Peyer's patch (tissue), 4 donors: ENCODE data around the gene TAS2R1. TPM values are rescaled to one million over a fixed set of nuclear protein-coding genes. Genes with fewer than 3 reads are reported as not detected.

Experiments used
- DNase-seq, 3 donors: peaks; one replicate each; pipeline ENCODE4 v3.0.0-alpha.2; 2017 to 2019
- H3K27ac ChIP-seq, 4 donors: fragments of 200-600 bp; sonication (generic); one replicate each; pipeline ENCODE4 v1.5.1; 2016 to 2019
- H3K27me3 ChIP-seq, 2 donors: fragments of 200-600 bp; sonication (generic); one replicate each; pipeline ENCODE4 v1.5.1; 2019
- H3K36me3 ChIP-seq, 3 donors: fragments of 200-600 bp; sonication (generic); one replicate each; pipeline ENCODE4 v1.5.1; 2016 to 2019
- H3K4me1 ChIP-seq, 4 donors: fragments of 200-600 bp; sonication (generic); one replicate each; pipeline ENCODE4 v1.5.1; 2016 to 2019
- H3K4me3 ChIP-seq, 4 donors: fragments of 200-600 bp; sonication (generic); 1 replicate in 3 of 4; 2 replicates in 1 of 4; pipeline ENCODE4 v1.5.1; 2016 to 2019; ENCODE audit warnings: mild to moderate bottlenecking in 1 of 4
- H3K9me3 ChIP-seq, 4 donors: fragments of 200-600 bp; sonication (generic); one replicate each; pipeline ENCODE4 v1.5.1; 2016 to 2019; ENCODE audit warnings: mild to moderate bottlenecking in 1 of 4
- POLR2A ChIP-seq, 2 donors: fragments of 450-650 bp; IDR thresholded peaks; one replicate each; pipeline ENCODE4 v1.5.1; 2017; ENCODE audit warnings: antibody characterized with exemption in 2 of 2, mild to moderate bottlenecking in 2 of 2, moderate library complexity in 2 of 2
- total RNA-seq, 4 donors: library from RNA; depleted of rRNA; stranded (reverse); fragments of >200 nt; gene quantifications; one replicate each; pipeline ENCODE4 v1.1.0, GENCODE V29; 2016
- TF ChIP-seq, protein P1 (sequence below), 6 experiments: fragments of 450-650 bp in 4 of 6; fragments of 200-600 bp in 2 of 6; sonication (generic) in 1 of 6; IDR thresholded peaks; one replicate each; pipeline ENCODE4 v1.5.1; 2017 to 2019; ENCODE audit warnings: antibody characterized with exemption in 6 of 6, mild to moderate bottlenecking in 3 of 6, moderate library complexity in 1 of 6

The TAS2R1 gene
- total RNA-seq, 4 donors from 2014 or later: not detected

DNA sequence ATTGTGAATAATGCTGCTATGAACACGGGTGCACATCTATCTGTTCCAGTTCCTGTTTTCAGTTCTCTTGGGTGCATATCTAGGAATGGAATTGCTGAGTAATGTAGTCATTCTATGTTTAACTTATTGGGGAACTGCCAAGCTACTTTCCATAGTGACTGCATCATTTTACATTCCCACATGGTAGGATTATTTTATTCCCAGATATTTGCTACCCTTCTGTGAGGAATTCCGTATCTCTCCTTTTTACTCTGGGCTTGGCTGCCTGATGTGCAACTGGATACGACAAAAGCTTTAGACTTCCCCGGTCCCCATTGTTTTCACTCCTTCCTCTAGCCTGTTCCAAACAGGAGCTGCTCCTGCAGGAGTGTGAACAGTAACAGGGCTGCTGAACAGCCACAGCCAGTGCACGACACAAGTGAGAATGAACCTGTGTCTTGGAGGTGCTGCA is 7.2 kb downstream of the TAS2R1 start:
- Histone ChIP-seq H3K27me3 (no peaks in the 10 kb centered on the region), H3K9me3 (no peaks in the 10 kb centered on the region), H3K27ac (no peak overlapping the region), H3K4me1 (no peaks in the 10 kb centered on the region), H3K4me3 (no peak overlapping the region), H3K36me3 (no peaks in the 10 kb centered on the region)
- TF ChIP-seq POLR2A (IDR thresholded peaks at IDR 0.05): no peak
- TF ChIP-seq, protein P1, sequence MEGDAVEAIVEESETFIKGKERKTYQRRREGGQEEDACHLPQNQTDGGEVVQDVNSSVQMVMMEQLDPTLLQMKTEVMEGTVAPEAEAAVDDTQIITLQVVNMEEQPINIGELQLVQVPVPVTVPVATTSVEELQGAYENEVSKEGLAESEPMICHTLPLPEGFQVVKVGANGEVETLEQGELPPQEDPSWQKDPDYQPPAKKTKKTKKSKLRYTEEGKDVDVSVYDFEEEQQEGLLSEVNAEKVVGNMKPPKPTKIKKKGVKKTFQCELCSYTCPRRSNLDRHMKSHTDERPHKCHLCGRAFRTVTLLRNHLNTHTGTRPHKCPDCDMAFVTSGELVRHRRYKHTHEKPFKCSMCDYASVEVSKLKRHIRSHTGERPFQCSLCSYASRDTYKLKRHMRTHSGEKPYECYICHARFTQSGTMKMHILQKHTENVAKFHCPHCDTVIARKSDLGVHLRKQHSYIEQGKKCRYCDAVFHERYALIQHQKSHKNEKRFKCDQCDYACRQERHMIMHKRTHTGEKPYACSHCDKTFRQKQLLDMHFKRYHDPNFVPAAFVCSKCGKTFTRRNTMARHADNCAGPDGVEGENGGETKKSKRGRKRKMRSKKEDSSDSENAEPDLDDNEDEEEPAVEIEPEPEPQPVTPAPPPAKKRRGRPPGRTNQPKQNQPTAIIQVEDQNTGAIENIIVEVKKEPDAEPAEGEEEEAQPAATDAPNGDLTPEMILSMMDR (IDR thresholded peaks at IDR 0.05): no peak
- no peak for DNase-seq

DNA sequence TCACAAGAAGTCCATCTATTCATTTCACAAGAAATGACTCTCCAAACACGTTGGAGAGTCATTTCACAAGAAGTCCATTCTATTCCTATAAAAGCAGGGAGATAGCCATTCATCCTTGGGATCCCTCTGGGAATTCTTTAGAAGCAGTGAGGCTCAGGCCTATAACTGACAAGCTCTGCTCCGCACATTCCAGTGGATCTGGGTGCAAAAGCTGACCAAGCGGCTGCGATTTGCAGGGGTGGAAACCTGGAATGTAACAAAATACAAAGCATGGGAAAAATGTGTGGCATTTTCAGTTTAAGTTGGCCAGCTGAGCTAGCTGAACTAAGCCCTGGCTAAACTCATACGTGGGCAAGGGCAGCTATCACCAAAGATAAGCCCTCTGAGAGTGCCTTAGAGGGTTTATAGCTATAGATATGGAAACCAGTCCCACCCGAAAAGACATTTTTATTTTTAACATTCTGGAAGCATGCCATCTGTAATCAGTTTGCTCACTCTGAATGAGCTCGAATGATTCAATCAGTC is 8.7 kb downstream of the TAS2R1 start:
- Histone ChIP-seq H3K9me3 (no peaks in the 10 kb centered on the region), H3K36me3 (no peaks in the 10 kb centered on the region), H3K27me3 (no peaks in the 10 kb centered on the region), H3K4me1 (no peaks in the 10 kb centered on the region), H3K4me3 (no peak overlapping the region), H3K27ac (no peak overlapping the region)
- no peak for DNase-seq
- no peak for TF ChIP-seq POLR2A (IDR thresholded peaks at IDR 0.05)
- TF ChIP-seq, protein P1 (IDR thresholded peaks at IDR 0.05): no peak

DNA sequence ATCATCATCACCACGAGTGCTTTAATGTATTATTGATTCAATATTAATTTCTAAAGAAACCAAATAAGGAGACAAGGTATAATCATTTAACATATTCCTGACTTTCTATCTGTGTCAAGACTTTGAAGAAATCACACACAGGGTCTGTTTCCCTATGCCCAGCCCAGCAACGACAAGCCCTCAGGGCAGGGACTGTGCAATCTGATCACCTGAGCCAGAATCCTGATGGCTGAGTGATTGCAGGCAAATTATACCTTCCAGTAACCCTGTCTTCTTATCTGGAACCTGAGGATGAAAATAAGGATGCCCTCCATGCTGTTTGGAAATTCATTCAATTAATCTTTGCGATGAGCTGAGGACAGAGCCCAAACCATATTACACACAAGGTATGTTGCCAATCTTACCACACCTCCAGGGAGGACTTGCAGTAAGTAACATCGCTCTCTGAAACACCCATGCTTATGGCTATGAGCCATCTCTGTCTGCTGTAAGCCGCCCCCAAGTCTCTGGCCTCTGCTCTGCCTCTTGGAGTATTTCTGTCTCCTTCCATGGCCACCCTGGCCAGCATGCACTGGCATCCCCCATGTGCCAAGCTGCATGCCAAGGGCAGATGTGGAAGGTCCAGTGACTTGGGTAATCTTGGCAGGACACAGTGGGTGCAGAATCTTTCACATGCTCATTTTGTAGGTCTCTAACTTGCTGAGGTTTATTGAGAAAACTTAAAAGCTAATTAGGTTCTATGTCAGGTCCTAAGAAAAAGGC is 10.6 kb downstream of the TAS2R1 start:
- H3K27ac ChIP-seq: no peak overlapping the region
- no peak for DNase-seq
- no peaks in the 10 kb centered on the region for H3K36me3 ChIP-seq
- no peak overlapping the region for H3K4me3 ChIP-seq
- H3K27me3 ChIP-seq: no peaks in the 10 kb centered on the region
- no peak for TF ChIP-seq POLR2A (IDR thresholded peaks at IDR 0.05)
- TF ChIP-seq, protein P1 (IDR thresholded peaks at IDR 0.05): no peak
- H3K9me3 ChIP-seq: no peaks in the 10 kb centered on the region
- H3K4me1 ChIP-seq: no peaks in the 10 kb centered on the region

DNA sequence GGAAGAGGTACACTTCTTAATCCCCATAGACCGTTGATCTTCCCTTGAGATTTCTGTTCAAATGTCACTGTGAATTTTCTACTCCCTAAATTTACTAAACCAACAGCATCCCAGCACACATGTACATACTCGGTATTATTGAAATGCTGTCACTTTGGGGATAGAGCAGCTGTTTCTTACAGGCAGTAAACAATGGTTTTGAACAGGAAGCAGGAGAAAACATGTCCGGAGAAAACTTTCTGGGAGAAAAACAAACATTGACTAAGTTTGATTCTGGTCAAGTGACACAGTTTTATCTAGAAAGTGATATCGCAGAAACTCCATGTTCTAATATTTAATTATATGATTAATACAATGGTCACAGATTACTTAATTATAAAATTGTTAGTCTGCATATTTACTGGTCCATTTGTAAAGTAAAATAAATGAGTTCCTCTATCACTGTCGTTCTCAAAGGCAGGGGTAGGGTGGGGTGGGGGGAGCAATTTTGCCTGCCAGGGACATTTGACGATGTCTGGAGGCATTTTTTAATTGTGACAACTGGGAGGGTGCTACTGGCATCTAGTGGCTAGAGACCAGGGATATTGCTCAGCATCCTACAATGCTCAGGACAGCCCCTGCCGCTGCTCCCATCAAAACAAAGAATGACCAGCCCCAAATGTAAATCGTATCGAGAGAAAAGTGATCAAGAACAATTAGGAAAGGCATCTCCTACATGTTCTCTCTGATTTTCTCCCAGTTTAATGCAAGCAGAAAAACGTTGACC is 12.2 kb downstream of the TAS2R1 start:
- no peak overlapping the region for H3K4me3 ChIP-seq
- DNase-seq: no peak
- TF ChIP-seq POLR2A (IDR thresholded peaks at IDR 0.05): no peak
- TF ChIP-seq, protein P1 (IDR thresholded peaks at IDR 0.05): peak in 3 of 6 experiments; percentile 19 to 46 (median 24)
- no peaks in the 10 kb centered on the region for H3K9me3 ChIP-seq
- H3K27me3 ChIP-seq: no peaks in the 10 kb centered on the region
- H3K27ac ChIP-seq: no peak overlapping the region
- no peaks in the 10 kb centered on the region for H3K36me3 ChIP-seq
- H3K4me1 ChIP-seq: no peaks in the 10 kb centered on the region

DNA sequence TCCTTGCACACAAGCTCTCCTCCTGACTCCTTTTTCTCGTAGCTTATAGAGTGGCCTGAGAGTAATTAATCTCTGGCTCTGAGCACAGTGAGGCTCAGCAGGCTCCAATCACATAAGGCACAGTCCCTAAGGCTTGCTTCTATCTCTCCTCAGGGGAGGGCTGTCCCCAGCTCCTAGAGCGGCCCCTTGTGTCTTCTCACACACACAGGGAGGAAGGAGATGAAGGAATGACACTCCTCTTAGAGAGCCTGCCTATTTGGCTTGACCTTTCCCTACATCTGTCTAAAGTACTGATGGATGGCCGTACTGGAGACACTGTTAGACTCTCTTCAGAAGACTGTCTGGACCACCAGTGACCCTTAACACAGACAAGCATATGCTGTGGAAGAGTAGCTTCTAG is 12.9 kb downstream of the TAS2R1 start:
- no peak overlapping the region for H3K27ac ChIP-seq
- TF ChIP-seq POLR2A (IDR thresholded peaks at IDR 0.05): no peak
- TF ChIP-seq, protein P1 (IDR thresholded peaks at IDR 0.05): peak in 1 of 6 experiments; percentile 38

More for the DNA sequence above, 12.9 kb downstream of the TAS2R1 start:
- H3K4me1 ChIP-seq: no peaks in the 10 kb centered on the region
- DNase-seq: no peak
- no peaks in the 10 kb centered on the region for H3K27me3 ChIP-seq
- H3K36me3 ChIP-seq: no peaks in the 10 kb centered on the region
- H3K9me3 ChIP-seq: no peaks in the 10 kb centered on the region
- H3K4me3 ChIP-seq: no peak overlapping the region
